Peyer's patch (tissue), 4 donors: ENCODE measurements around the gene MSI2. TPM values are rescaled to one million over a fixed set of nuclear protein-coding genes. Genes with fewer than 3 reads are reported as not detected.

Source experiments
- DNase-seq, 3 donors: peaks; one replicate each; pipeline ENCODE4 v3.0.0-alpha.2; 2017 to 2019
- H3K27ac ChIP-seq, 4 donors: fragments of 200-600 bp; sonication (generic); one replicate each; pipeline ENCODE4 v1.5.1; 2016 to 2019
- H3K27me3 ChIP-seq, 2 donors: fragments of 200-600 bp; sonication (generic); one replicate each; pipeline ENCODE4 v1.5.1; 2019
- H3K36me3 ChIP-seq, 3 donors: fragments of 200-600 bp; sonication (generic); one replicate each; pipeline ENCODE4 v1.5.1; 2016 to 2019
- H3K4me1 ChIP-seq, 4 donors: fragments of 200-600 bp; sonication (generic); one replicate each; pipeline ENCODE4 v1.5.1; 2016 to 2019
- H3K4me3 ChIP-seq, 4 donors: fragments of 200-600 bp; sonication (generic); 1 replicate in 3 of 4; 2 replicates in 1 of 4; pipeline ENCODE4 v1.5.1; 2016 to 2019; ENCODE audit warnings: mild to moderate bottlenecking in 1 of 4
- H3K9me3 ChIP-seq, 4 donors: fragments of 200-600 bp; sonication (generic); one replicate each; pipeline ENCODE4 v1.5.1; 2016 to 2019; ENCODE audit warnings: mild to moderate bottlenecking in 1 of 4
- POLR2A ChIP-seq, 2 donors: fragments of 450-650 bp; IDR thresholded peaks; one replicate each; pipeline ENCODE4 v1.5.1; 2017; ENCODE audit warnings: antibody characterized with exemption in 2 of 2, mild to moderate bottlenecking in 2 of 2, moderate library complexity in 2 of 2
- total RNA-seq, 4 donors: library from RNA; depleted of rRNA; stranded (reverse); fragments of >200 nt; gene quantifications; one replicate each; pipeline ENCODE4 v1.1.0, GENCODE V29; 2016
- TF ChIP-seq, protein P1 (sequence below), 6 experiments: fragments of 450-650 bp in 4 of 6; fragments of 200-600 bp in 2 of 6; sonication (generic) in 1 of 6; IDR thresholded peaks; one replicate each; pipeline ENCODE4 v1.5.1; 2017 to 2019; ENCODE audit warnings: antibody characterized with exemption in 6 of 6, mild to moderate bottlenecking in 3 of 6, moderate library complexity in 1 of 6

Gene MSI2
- total RNA-seq, 4 donors from 2014 or later = 25.9 to 39.0 (median 29.2) TPM

DNA sequence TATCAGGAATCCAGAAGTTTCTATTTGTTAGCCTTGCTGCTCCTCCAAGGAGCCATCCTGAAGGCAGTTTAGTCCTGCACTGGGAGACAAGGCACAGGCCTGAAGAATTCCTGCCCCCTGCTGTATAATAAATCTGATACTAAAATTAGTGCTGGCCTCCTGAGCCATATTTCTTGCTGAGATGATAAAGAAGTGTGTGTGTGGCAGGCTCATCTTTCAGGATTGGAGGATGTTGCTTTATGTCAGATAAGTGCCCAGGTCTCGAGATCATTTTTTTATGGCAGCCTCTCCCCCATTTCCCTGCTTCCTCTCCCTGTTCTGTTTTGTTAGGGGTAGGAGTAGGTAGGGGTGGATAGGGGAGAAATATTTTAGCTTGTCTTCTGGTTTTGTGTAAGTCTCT lies 26.0 kb downstream of the MSI2 start:
- no peaks in the 10 kb centered on the region for H3K9me3 ChIP-seq
- H3K4me1 ChIP-seq = peaks cover 0 to 3% (median 0%) of the 10 kb centered on the region in 4 donors
- no peak overlapping the region for H3K27ac ChIP-seq
- DNase-seq = no peak
- no peak overlapping the region for H3K4me3 ChIP-seq
- H3K36me3 ChIP-seq = no peaks in the 10 kb centered on the region
- no peak for TF ChIP-seq POLR2A (IDR thresholded peaks at IDR 0.05)
- TF ChIP-seq, protein P1, sequence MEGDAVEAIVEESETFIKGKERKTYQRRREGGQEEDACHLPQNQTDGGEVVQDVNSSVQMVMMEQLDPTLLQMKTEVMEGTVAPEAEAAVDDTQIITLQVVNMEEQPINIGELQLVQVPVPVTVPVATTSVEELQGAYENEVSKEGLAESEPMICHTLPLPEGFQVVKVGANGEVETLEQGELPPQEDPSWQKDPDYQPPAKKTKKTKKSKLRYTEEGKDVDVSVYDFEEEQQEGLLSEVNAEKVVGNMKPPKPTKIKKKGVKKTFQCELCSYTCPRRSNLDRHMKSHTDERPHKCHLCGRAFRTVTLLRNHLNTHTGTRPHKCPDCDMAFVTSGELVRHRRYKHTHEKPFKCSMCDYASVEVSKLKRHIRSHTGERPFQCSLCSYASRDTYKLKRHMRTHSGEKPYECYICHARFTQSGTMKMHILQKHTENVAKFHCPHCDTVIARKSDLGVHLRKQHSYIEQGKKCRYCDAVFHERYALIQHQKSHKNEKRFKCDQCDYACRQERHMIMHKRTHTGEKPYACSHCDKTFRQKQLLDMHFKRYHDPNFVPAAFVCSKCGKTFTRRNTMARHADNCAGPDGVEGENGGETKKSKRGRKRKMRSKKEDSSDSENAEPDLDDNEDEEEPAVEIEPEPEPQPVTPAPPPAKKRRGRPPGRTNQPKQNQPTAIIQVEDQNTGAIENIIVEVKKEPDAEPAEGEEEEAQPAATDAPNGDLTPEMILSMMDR (IDR thresholded peaks at IDR 0.05) = no peak
- H3K27me3 ChIP-seq = no peaks in the 10 kb centered on the region

- Histone ChIP-seq H3K27me3 (no peaks in the 10 kb centered on the region), H3K4me3 (no peak overlapping the region), H3K9me3 (no peaks in the 10 kb centered on the region), H3K36me3 (no peaks in the 10 kb centered on the region), H3K27ac (no peak overlapping the region), H3K4me1 (peaks cover 0 to 3% (median 0%) of the 10 kb centered on the region in 4 donors)
- DNase-seq = no peak
- TF ChIP-seq, protein P1 (IDR thresholded peaks at IDR 0.05) = no peak
- no peak for TF ChIP-seq POLR2A (IDR thresholded peaks at IDR 0.05)
Measured at GRCh38 chr17:57283203-57283971, 27.1 kb downstream of the MSI2 start.

GRCh38 chr17:57284583-57284982 lies 28.3 kb downstream of the MSI2 start:
- TF ChIP-seq, protein P1 (IDR thresholded peaks at IDR 0.05) = no peak
- no peak for TF ChIP-seq POLR2A (IDR thresholded peaks at IDR 0.05)
- no peaks in the 10 kb centered on the region for H3K36me3 ChIP-seq
- peak overlapping the region in 1 of 4 donors; percentile 25 for H3K27ac ChIP-seq
- DNase-seq = no peak
- peaks cover 0 to 3% (median 0%) of the 10 kb centered on the region in 4 donors for H3K4me1 ChIP-seq
- H3K9me3 ChIP-seq = no peaks in the 10 kb centered on the region
- H3K27me3 ChIP-seq = no peaks in the 10 kb centered on the region
- no peak overlapping the region for H3K4me3 ChIP-seq

DNA sequence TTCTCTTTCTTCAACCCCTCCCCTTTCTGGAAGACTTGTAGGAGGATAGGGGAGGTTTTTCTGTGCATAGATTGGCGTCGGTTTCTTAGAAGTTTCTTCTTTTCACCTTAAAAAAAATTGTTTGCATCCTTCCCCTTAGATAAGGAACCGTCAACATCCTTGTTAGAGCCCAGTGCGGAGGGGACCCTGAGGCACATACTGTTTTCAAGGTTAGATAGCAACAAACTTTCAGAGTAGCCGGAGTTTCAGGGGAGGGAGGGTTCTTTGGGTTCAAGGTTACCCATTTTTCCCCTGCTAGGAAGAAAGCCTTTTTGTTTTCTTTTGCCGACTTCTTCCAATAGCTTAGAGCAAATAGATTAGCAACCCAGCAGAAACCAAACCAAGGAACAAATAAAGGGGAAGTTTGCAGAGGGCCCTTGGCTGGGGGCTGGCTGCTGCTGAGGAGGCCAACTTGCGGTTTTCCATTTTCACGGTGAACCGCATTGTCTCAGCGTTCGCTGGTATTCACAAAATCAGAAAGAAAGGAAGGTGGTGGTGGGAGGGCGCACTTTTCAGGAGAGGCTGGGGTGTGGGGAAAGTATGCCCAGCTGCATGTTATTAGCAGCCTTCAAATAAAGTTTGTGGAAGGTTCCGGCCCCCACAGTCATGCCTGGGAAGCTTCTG lies 28.8 kb downstream of the MSI2 start:
- DNase-seq = peak in 2 of 3 donors; percentile 63 to 71
- Histone ChIP-seq H3K36me3 (no peaks in the 10 kb centered on the region), H3K27me3 (no peaks in the 10 kb centered on the region), H3K9me3 (no peaks in the 10 kb centered on the region), H3K4me3 (peak overlapping the region in 1 of 4 donors; percentile 12), H3K27ac (peak overlapping the region in 1 of 4 donors; percentile 25), H3K4me1 (peaks cover 0 to 3% (median 0%) of the 10 kb centered on the region in 4 donors)
- TF ChIP-seq, protein P1 (IDR thresholded peaks at IDR 0.05) = no peak
- no peak for TF ChIP-seq POLR2A (IDR thresholded peaks at IDR 0.05)

GRCh38 chr17:57285701-57286100 lies 29.4 kb downstream of the MSI2 start:
- no peak overlapping the region for H3K27ac ChIP-seq
- no peak for TF ChIP-seq POLR2A (IDR thresholded peaks at IDR 0.05)
- TF ChIP-seq, protein P1 (IDR thresholded peaks at IDR 0.05) = no peak

More at GRCh38 chr17:57285701-57286100, 29.4 kb downstream of the MSI2 start:
- Histone ChIP-seq H3K9me3 (no peaks in the 10 kb centered on the region), H3K27me3 (no peaks in the 10 kb centered on the region), H3K4me3 (no peak overlapping the region), H3K36me3 (no peaks in the 10 kb centered on the region), H3K4me1 (peaks cover 0 to 3% (median 0%) of the 10 kb centered on the region in 4 donors)
- DNase-seq = no peak
